ENCODE data around the gene CYB5R4.

- TF ChIP-seq CTCF (IDR thresholded peaks at IDR 0.05) = no peak
- TF ChIP-seq EZH2 (IDR thresholded peaks at IDR 0.05; ENCODE audit: borderline replicate concordance, insufficient read depth, low read depth, low read length, poor library complexity, severe bottlenecking) = no peak
Measured at GRCh38 chr6:83901624-83902023, 42.1 kb downstream of the CYB5R4 start.
